Measurements from ENCODE around the gene KRT34.

Gene KRT34

GRCh38 chr17:41417576-41418015 is 35.5 kb upstream of the KRT34 start:
- Histone ChIP-seq H2AFZ (ENCODE audit: low read length, unreplicated experiment) (no peak overlapping the region), H3K27ac (ENCODE audit: low read depth, low read length) (no peak overlapping the region), H3K79me2 (ENCODE audit: control insufficient read depth, insufficient read depth, low read length, unreplicated experiment) (no peaks in the 10 kb centered on the region), H3K36me3 (ENCODE audit: insufficient read depth, low read length) (no peaks in the 10 kb centered on the region), H3K27me3 (ENCODE audit: insufficient read depth, low read length) (no peaks in the 10 kb centered on the region), H3K4me1 (ENCODE audit: control insufficient read depth, insufficient read depth, low read length, unreplicated experiment) (peaks cover 42% of the 10 kb centered on the region), H3K4me3 (ENCODE audit: low read depth, low read length) (no peak overlapping the region)

GRCh38 chr17:41417127-41417526 is 35.0 kb upstream of the KRT34 start:
- no peaks in the 10 kb centered on the region for H3K36me3 ChIP-seq (ENCODE audit: insufficient read depth, low read length)
- no peak overlapping the region for H2AFZ ChIP-seq (ENCODE audit: low read length, unreplicated experiment)
- H3K27ac ChIP-seq (ENCODE audit: low read depth, low read length): no peak overlapping the region
- H3K27me3 ChIP-seq (ENCODE audit: insufficient read depth, low read length): no peaks in the 10 kb centered on the region
- no peak overlapping the region for H3K4me3 ChIP-seq (ENCODE audit: low read depth, low read length)
- H3K4me1 ChIP-seq (ENCODE audit: control insufficient read depth, insufficient read depth, low read length, unreplicated experiment): peaks cover 42% of the 10 kb centered on the region
- H3K79me2 ChIP-seq (ENCODE audit: control insufficient read depth, insufficient read depth, low read length, unreplicated experiment): no peaks in the 10 kb centered on the region

- Histone ChIP-seq H2AFZ (ENCODE audit: low read length, unreplicated experiment) (no peak overlapping the region), H3K4me1 (ENCODE audit: control insufficient read depth, insufficient read depth, low read length, unreplicated experiment) (peaks cover 42% of the 10 kb centered on the region), H3K27ac (ENCODE audit: low read depth, low read length) (no peak overlapping the region), H3K79me2 (ENCODE audit: control insufficient read depth, insufficient read depth, low read length, unreplicated experiment) (no peaks in the 10 kb centered on the region), H3K27me3 (ENCODE audit: insufficient read depth, low read length) (no peaks in the 10 kb centered on the region), H3K4me3 (ENCODE audit: low read depth, low read length) (no peak overlapping the region), H3K36me3 (ENCODE audit: insufficient read depth, low read length) (no peaks in the 10 kb centered on the region)
These were observed 34.4 kb upstream of the KRT34 start for GRCh38 chr17:41416479-41416878.

GRCh38 chr17:41415833-41416335 is 33.8 kb upstream of the KRT34 start:
- H3K79me2 ChIP-seq (ENCODE audit: control insufficient read depth, insufficient read depth, low read length, unreplicated experiment): no peaks in the 10 kb centered on the region
- H3K4me3 ChIP-seq (ENCODE audit: low read depth, low read length): no peak overlapping the region
- H3K27ac ChIP-seq (ENCODE audit: low read depth, low read length): no peak overlapping the region
- no peaks in the 10 kb centered on the region for H3K27me3 ChIP-seq (ENCODE audit: insufficient read depth, low read length)
- peaks cover 37% of the 10 kb centered on the region for H3K4me1 ChIP-seq (ENCODE audit: control insufficient read depth, insufficient read depth, low read length, unreplicated experiment)
- no peaks in the 10 kb centered on the region for H3K36me3 ChIP-seq (ENCODE audit: insufficient read depth, low read length)
- peak overlapping the region; percentile 63 for H2AFZ ChIP-seq (ENCODE audit: low read length, unreplicated experiment)

- Histone ChIP-seq H3K79me2 (ENCODE audit: control insufficient read depth, insufficient read depth, low read length, unreplicated experiment) (no peaks in the 10 kb centered on the region), H3K36me3 (ENCODE audit: insufficient read depth, low read length) (no peaks in the 10 kb centered on the region), H3K4me1 (ENCODE audit: control insufficient read depth, insufficient read depth, low read length, unreplicated experiment) (peaks cover 32% of the 10 kb centered on the region), H3K4me3 (ENCODE audit: low read depth, low read length) (no peak overlapping the region), H3K27ac (ENCODE audit: low read depth, low read length) (no peak overlapping the region), H3K27me3 (ENCODE audit: insufficient read depth, low read length) (no peaks in the 10 kb centered on the region), H2AFZ (ENCODE audit: low read length, unreplicated experiment) (no peak overlapping the region)
These were observed 33.3 kb upstream of the KRT34 start for GRCh38 chr17:41415411-41415810.

- no peaks in the 10 kb centered on the region for H3K79me2 ChIP-seq (ENCODE audit: control insufficient read depth, insufficient read depth, low read length, unreplicated experiment)
- no peaks in the 10 kb centered on the region for H3K27me3 ChIP-seq (ENCODE audit: insufficient read depth, low read length)
- no peak overlapping the region for H3K4me3 ChIP-seq (ENCODE audit: low read depth, low read length)
- H3K4me1 ChIP-seq (ENCODE audit: control insufficient read depth, insufficient read depth, low read length, unreplicated experiment): peaks cover 21% of the 10 kb centered on the region
- H3K27ac ChIP-seq (ENCODE audit: low read depth, low read length): no peak overlapping the region
- no peak overlapping the region for H2AFZ ChIP-seq (ENCODE audit: low read length, unreplicated experiment)
- H3K36me3 ChIP-seq (ENCODE audit: insufficient read depth, low read length): no peaks in the 10 kb centered on the region
These were observed 31.9 kb upstream of the KRT34 start for GRCh38 chr17:41413982-41414381.

- Histone ChIP-seq H3K27me3 (ENCODE audit: insufficient read depth, low read length) (no peaks in the 10 kb centered on the region), H3K27ac (ENCODE audit: low read depth, low read length) (no peak overlapping the region), H3K4me3 (ENCODE audit: low read depth, low read length) (no peak overlapping the region), H3K36me3 (ENCODE audit: insufficient read depth, low read length) (no peaks in the 10 kb centered on the region), H3K4me1 (ENCODE audit: control insufficient read depth, insufficient read depth, low read length, unreplicated experiment) (peaks cover 21% of the 10 kb centered on the region), H2AFZ (ENCODE audit: low read length, unreplicated experiment) (no peak overlapping the region), H3K79me2 (ENCODE audit: control insufficient read depth, insufficient read depth, low read length, unreplicated experiment) (no peaks in the 10 kb centered on the region)
These were observed 31.3 kb upstream of the KRT34 start for GRCh38 chr17:41413353-41413957.

- H3K27ac ChIP-seq (ENCODE audit: low read depth, low read length): no peak overlapping the region
These were observed 29.1 kb upstream of the KRT34 start for GRCh38 chr17:41411072-41411840.

GRCh38 chr17:41407226-41407625 is 25.1 kb upstream of the KRT34 start:
- Histone ChIP-seq H3K36me3 (ENCODE audit: insufficient read depth, low read length) (no peaks in the 10 kb centered on the region), H3K27me3 (ENCODE audit: insufficient read depth, low read length) (no peaks in the 10 kb centered on the region), H3K79me2 (ENCODE audit: control insufficient read depth, insufficient read depth, low read length, unreplicated experiment) (no peaks in the 10 kb centered on the region), H3K4me3 (ENCODE audit: low read depth, low read length) (no peak overlapping the region), H3K4me1 (ENCODE audit: control insufficient read depth, insufficient read depth, low read length, unreplicated experiment) (peaks cover 30% of the 10 kb centered on the region), H2AFZ (ENCODE audit: low read length, unreplicated experiment) (no peak overlapping the region), H3K27ac (ENCODE audit: low read depth, low read length) (no peak overlapping the region)

More at GRCh38 chr17:41411072-41411840, 29.1 kb upstream of the KRT34 start:
- Histone ChIP-seq H3K79me2 (ENCODE audit: control insufficient read depth, insufficient read depth, low read length, unreplicated experiment) (no peaks in the 10 kb centered on the region), H3K27me3 (ENCODE audit: insufficient read depth, low read length) (no peaks in the 10 kb centered on the region), H2AFZ (ENCODE audit: low read length, unreplicated experiment) (no peak overlapping the region), H3K36me3 (ENCODE audit: insufficient read depth, low read length) (no peaks in the 10 kb centered on the region), H3K4me3 (ENCODE audit: low read depth, low read length) (no peak overlapping the region), H3K4me1 (ENCODE audit: control insufficient read depth, insufficient read depth, low read length, unreplicated experiment) (peaks cover 10% of the 10 kb centered on the region)

- Histone ChIP-seq H3K79me2 (ENCODE audit: control insufficient read depth, insufficient read depth, low read length, unreplicated experiment) (no peaks in the 10 kb centered on the region), H3K36me3 (ENCODE audit: insufficient read depth, low read length) (no peaks in the 10 kb centered on the region), H3K27me3 (ENCODE audit: insufficient read depth, low read length) (no peaks in the 10 kb centered on the region), H2AFZ (ENCODE audit: low read length, unreplicated experiment) (no peak overlapping the region), H3K4me3 (ENCODE audit: low read depth, low read length) (no peak overlapping the region), H3K4me1 (ENCODE audit: control insufficient read depth, insufficient read depth, low read length, unreplicated experiment) (peaks cover 35% of the 10 kb centered on the region), H3K27ac (ENCODE audit: low read depth, low read length) (no peak overlapping the region)
These were observed 24.1 kb upstream of the KRT34 start for GRCh38 chr17:41406205-41406604.

All from ACC112 (cell line).